ENCODE measurements around the gene ACP6. TPM values are rescaled to one million over a fixed set of nuclear protein-coding genes. Genes with fewer than 3 reads are reported as not detected.
"Not testable (repeated sequence)": the region's sequence is repeated elsewhere in the genome, so short reads cannot be mapped to it uniquely, and the experiment has no call there.

The ACP6 gene
- total RNA-seq, 1 donor, result 8.6 TPM

DNA sequence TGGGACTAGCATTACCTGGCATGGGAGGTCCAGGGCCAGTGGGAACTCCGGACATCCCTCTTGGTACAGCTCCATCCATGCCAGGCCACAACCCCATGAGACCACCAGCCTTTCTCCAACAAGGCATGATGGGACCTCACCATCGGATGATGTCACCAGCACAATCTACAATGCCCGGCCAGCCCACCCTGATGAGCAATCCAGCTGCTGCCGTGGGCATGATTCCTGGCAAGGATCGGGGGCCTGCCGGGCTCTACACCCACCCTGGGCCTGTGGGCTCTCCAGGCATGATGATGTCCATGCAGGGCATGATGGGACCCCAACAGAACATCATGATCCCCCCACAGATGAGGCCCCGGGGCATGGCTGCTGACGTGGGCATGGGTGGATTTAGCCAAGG is 45.8 kb downstream of the ACP6 start:
- no peak for DNase-seq (ENCODE audit: low read depth in 2 of 3, low spot score in 2 of 3)

GRCh38 chr1:147624011-147624410 is 46.3 kb downstream of the ACP6 start:
- no peak for DNase-seq (ENCODE audit: low read depth in 2 of 3, low spot score in 2 of 3)

DNA sequence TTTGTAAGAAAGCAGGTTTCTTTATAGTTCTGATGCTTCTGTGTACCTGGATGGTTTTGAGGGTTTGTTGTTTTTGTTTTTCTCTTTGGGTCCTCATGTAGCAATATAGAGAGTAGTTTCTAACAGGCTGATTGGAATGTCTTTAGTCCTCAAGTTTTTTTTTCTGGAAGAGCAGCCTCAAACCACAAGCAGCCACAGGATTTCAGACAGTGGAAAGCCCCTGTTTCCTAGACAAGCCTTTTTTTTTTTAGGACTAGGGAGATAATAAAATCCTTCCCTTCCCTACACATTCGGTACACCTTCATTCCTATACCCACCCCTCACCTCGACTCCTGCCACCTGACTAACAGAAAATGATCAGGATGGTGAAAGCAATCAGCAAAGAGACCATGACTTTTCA is 47.6 kb downstream of the ACP6 start:
- no peak for DNase-seq (ENCODE audit: low read depth in 2 of 3, low spot score in 2 of 3)

DNA sequence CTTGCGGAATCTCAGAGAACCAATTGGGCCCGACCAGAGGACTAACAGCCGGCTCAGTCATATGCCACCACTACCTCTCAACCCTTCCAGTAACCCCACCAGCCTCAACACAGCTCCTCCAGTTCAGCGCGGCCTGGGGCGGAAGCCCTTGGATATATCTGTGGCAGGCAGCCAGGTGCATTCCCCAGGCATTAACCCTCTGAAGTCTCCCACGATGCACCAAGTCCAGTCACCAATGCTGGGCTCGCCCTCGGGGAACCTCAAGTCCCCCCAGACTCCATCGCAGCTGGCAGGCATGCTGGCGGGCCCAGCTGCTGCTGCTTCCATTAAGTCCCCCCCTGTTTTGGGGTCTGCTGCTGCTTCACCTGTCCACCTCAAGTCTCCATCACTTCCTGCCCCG is 49.8 kb downstream of the ACP6 start:
- DNase-seq (ENCODE audit: low read depth in 2 of 3, low spot score in 2 of 3), result no peak

GRCh38 chr1:147619741-147620140 is 50.6 kb downstream of the ACP6 start:
- DNase-seq (ENCODE audit: low read depth in 2 of 3, low spot score in 2 of 3), result no peak

DNA sequence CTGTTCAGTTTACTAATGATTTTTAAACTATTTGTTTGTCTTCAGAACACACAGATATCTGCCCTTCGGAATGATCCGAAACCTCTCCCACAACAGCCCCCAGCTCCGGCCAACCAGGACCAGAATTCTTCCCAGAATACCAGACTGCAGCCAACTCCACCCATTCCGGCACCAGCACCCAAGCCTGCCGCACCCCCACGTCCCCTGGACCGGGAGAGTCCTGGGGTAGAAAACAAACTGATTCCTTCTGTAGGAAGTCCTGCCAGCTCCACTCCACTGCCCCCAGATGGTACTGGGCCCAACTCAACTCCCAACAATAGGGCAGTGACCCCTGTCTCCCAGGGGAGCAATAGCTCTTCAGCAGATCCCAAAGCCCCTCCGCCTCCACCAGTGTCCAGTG is 51.6 kb downstream of the ACP6 start:
- DNase-seq (ENCODE audit: low read depth in 2 of 3, low spot score in 2 of 3), result no peak

- peak in 1 of 3 donors; percentile 79 for DNase-seq (ENCODE audit: low read depth in 2 of 3, low spot score in 2 of 3)
Measured at GRCh38 chr1:147618077-147618569, 52.2 kb downstream of the ACP6 start.

GRCh38 chr1:147614966-147615365 is 55.4 kb downstream of the ACP6 start:
- DNase-seq (ENCODE audit: low read depth in 2 of 3, low spot score in 2 of 3), result not testable (repeated sequence)

GRCh38 chr1:147613506-147613905 is 56.8 kb downstream of the ACP6 start:
- DNase-seq (ENCODE audit: low read depth in 2 of 3, low spot score in 2 of 3), result no peak

- no peak for DNase-seq (ENCODE audit: low read depth in 2 of 3, low spot score in 2 of 3)
Measured at GRCh38 chr1:147612366-147612765, 58.0 kb downstream of the ACP6 start.

DNA sequence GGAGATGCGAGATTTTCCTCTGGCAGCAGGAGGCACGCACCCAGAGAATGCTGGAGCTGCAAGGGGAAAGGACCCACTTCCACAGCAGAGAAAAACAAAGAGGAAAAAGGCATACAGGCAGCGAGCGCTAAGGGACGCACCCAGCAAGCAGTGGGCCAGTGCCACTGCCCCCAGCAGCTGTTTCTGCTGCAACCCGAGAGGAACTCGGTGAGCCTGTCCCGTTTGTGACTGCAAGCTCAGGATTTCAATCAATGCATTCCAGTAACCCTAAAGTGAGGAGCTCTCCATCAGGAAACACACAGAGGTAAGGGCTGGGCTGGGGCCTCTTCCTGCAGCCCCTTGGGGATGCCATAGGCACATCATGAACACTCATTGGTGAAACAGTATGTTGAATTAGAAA is 58.7 kb downstream of the ACP6 start:
- no peak for DNase-seq (ENCODE audit: low read depth in 2 of 3, low spot score in 2 of 3)

DNA sequence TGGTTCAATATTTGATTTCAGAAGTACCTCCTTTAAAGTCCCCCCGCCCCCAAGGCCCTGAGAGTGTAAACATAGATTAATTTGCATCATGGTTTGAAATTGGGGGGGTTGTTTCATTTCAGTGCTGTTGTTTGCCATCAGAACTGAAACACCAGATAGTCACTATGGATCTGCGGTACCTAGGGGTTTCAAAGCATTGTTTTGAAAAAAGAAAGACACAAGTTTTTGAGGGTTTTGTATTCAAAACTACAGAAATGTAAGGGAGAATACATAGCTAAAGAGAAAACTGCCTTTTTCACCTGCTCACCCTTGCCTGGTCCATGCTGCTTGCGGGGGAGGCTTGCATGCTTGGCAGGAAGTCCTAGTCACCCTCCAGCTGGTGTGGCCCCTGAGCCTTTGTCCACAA is 59.3 kb downstream of the ACP6 start:
- DNase-seq (ENCODE audit: low read depth in 2 of 3, low spot score in 2 of 3), result no peak

- DNase-seq (ENCODE audit: low read depth in 2 of 3, low spot score in 2 of 3), result no peak
Measured at GRCh38 chr1:147609358-147609757, 61.0 kb downstream of the ACP6 start.

- no peak for DNase-seq (ENCODE audit: low read depth in 2 of 3, low spot score in 2 of 3)
Measured at GRCh38 chr1:147608596-147608995, 61.7 kb downstream of the ACP6 start.

DNA sequence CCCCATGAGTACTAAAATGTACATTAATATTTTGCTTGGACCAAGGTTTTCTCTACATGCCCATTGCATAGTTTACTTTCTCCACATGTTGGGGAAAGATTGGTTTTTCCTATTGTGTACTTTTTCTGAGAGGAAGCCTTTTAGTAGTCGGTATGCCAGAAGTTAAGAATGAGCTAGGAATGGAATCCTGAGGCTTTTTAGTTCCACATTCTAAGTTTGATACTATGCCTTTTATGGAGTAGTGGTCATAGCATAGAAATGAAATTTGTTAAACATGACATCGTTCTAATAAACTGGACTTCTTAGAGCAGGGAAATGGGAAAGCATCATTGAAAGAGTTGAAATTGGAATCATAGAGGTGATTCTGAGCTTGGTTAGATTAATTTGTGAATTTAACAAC is 64.7 kb downstream of the ACP6 start:
- DNase-seq (ENCODE audit: low read depth in 2 of 3, low spot score in 2 of 3), result no peak

DNA sequence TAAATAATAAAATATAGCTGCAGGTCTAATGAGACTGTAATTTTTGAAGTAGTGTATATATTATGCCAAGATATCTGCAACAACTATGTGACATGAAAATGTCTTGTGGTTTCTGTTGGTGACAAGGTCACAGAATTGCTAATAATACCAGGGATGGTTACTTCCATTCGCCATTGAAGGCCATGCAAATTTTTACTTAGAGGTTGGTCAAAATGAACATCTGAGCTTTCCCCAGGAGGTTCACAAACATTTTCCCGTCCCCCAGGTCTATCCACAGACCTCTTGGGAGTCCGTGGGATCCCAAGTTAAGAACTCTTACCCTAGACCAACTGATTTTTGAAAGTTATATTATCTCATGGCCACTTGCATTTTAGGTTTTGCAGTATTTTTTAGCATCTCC is 66.3 kb downstream of the ACP6 start:
- no peak for DNase-seq (ENCODE audit: low read depth in 2 of 3, low spot score in 2 of 3)

GRCh38 chr1:147600119-147601111 is 69.9 kb downstream of the ACP6 start:
- DNase-seq (ENCODE audit: low read depth in 2 of 3, low spot score in 2 of 3), result peak in 2 of 3 donors; percentile 24 to 62

GRCh38 chr1:147599362-147600118 is 70.8 kb downstream of the ACP6 start:
- DNase-seq (ENCODE audit: low read depth in 2 of 3, low spot score in 2 of 3), result peak; percentile 84 to 97 (median 96)

GRCh38 chr1:147598621-147599361 is 71.5 kb downstream of the ACP6 start:
- peak; percentile 13 to 36 (median 29) for DNase-seq (ENCODE audit: low read depth in 2 of 3, low spot score in 2 of 3)

GRCh38 chr1:147597010-147597409 is 73.3 kb downstream of the ACP6 start:
- no peak for DNase-seq (ENCODE audit: low read depth in 2 of 3, low spot score in 2 of 3)
